LNCAP (cell line): Measurements from ENCODE around the gene POLD4.

Source experiments
- TF ChIP-seq, protein P1 (sequence below): fragments of 450-650 bp; IDR thresholded peaks from 2 replicates; pipeline ENCODE4 v1.5.1; 2017; ENCODE audit warnings: mild to moderate bottlenecking

Gene POLD4

GRCh38 chr11:67355794-67356386, 2.5 kb upstream of the POLD4 start:
- TF ChIP-seq, protein P1, sequence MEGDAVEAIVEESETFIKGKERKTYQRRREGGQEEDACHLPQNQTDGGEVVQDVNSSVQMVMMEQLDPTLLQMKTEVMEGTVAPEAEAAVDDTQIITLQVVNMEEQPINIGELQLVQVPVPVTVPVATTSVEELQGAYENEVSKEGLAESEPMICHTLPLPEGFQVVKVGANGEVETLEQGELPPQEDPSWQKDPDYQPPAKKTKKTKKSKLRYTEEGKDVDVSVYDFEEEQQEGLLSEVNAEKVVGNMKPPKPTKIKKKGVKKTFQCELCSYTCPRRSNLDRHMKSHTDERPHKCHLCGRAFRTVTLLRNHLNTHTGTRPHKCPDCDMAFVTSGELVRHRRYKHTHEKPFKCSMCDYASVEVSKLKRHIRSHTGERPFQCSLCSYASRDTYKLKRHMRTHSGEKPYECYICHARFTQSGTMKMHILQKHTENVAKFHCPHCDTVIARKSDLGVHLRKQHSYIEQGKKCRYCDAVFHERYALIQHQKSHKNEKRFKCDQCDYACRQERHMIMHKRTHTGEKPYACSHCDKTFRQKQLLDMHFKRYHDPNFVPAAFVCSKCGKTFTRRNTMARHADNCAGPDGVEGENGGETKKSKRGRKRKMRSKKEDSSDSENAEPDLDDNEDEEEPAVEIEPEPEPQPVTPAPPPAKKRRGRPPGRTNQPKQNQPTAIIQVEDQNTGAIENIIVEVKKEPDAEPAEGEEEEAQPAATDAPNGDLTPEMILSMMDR: no peak

DNA sequence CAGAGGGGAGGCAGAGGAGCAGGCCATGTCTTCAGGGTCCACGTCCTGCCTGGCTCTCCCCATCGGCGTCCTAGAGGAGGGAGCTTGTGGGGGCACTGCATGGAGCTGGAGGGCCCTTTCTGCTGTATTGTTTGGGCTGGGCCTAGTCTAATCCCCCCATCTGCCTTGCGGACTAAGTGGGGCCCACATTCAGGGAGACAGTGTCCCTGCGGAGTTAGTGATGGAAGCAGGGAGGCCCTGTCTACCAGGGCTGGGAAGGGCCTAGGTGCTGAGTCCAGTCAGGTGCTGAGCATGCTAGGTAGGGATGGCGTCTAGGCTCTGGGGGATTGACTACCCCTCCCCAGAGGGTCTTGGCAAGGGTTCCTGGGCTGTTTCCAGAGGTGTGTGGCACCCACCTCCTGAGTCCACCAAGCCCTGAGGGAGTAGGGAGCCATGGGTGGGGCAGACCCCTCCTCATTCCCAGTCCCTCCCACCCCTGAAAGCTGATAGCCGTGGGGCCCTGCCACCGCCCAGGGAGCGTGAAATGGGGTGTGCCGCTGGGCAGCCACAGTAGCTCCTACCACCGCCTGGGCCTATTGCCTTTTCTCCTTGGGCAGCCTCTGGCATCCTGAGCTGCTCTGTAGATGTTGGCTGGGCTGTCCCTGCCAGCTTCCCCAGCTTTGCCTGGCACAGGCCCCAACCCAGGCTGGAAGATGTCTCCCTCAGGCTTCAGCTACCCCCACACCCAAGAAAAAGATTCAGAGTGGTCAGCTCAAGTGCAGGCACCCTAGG, 1.9 kb upstream of the POLD4 start:
- TF ChIP-seq, protein P1: no peak

DNA sequence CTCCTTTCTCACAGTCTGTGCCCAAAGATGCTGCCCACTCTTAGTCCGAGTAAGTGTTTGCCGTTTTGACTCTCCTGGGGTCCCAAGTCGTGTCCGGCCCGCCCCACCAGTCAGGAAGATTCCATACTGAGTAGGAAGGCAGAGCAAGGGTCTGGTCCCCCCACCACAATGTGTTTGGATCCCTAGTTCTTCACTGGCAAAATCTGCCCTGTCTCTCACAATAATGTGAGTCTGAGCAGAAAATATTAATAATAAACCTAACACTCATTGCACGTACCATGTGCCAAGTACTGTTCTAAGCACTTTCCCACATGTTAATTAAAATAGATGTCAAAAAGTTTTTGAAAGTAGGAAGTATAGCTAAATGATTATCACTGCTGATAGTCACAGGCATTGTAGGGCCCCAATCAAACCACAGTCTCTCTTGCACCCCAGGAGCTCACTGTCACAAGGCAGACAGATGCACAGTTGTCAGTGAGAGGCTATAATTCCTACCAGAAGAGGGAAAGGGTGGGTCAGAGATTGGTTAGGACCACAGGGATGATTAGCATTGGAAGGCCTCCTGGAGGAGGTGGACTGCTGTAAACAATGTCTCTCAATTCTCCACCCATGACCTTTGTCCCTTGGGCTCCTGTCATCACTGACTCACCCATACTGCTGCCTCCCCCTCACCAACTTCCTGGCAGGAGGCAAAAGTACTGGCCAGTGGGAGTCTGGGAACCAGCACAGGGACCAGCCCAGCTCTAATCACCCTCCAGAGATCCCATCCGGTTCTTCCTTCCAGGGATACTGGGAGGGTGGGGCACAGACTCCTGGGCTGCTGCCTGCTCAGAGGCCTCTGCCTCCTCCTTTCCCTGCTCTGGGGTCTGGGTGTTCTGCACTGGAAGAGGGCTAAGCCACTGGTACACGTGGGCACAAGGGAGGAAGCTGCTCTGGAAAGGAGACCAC, 1.0 kb upstream of the POLD4 start:
- TF ChIP-seq, protein P1: no peak

GRCh38 chr11:67352546-67353316, 615 bp downstream of the POLD4 start:
- TF ChIP-seq, protein P1: no peak

DNA sequence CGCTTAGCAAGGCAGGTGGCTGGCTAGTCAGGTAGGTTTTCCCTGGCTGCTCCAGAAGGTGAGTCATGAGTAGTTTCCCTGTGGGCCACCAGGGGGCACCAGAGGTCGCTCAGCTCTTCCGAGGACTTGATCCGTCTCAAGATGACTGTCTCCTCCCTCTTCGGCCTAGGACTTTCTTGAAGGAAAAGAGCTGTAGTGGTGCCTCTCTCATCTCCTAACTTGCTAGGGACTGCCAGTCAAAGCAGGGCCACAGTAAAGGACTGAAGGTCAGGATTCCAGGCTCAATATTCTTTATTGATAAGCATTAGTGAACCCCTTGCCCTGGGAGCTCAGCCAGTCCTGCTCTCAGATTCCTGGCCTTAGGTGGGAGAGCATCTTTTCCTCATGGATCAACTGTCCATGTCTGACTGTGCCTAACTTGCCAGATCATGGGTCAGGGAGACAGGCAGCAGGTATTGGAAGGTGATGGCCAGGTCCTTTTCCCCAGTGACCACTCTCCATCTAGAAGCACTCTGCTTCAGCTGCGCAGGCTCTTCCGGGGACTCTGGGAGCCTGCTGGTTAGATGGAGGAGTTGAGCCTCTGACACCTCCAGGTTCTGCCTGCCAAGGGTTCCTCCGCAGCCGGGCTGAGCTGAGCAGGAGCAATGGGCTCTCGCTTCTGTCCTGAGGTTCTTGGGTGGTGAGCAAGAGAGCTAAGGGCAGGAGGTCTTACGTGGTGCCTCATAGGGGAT, 1.9 kb downstream of the POLD4 start:
- TF ChIP-seq, protein P1: peak; percentile 91

DNA sequence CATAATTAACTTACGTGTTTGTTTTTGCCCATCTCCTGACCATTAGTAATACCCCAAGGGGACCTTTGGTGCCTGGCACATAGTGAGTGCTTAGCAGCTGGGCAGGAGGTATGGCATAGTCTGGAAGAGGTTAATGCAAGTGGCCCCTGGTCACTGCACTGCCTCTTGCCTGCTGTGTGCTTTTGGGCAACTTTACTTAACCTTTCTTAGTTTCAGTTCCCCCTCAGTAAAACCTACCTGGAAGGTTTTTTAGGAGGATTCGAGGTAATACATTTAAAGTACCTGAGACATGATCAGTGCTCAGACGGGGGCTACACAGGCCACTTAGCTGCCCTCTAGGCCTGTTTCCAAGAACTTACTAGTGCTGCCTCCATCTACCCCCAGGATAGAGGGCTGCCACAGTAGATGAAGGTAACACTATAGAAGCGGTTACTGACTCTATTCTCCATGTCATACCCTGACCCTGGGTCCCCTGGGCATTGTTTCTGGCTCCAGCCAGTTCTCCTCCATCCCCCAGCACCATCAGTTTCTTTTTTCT, 3.3 kb downstream of the POLD4 start:
- TF ChIP-seq, protein P1: no peak
